Sigmoid colon (tissue), 4 donors: ENCODE results near the gene HCN4.

Source experiments
- EP300 ChIP-seq, 4 donors: sonication (generic); formaldehyde crosslinking; IDR thresholded peaks; one replicate each; pipeline ENCODE4 v1.6.1; 2017; ENCODE audit warnings: antibody characterized with exemption in 4 of 4
- POLR2A ChIP-seq, 2 donors: fragments of 450-650 bp; IDR thresholded peaks; one replicate each; pipeline ENCODE4 v1.6.1; 2016; ENCODE audit warnings: antibody characterized with exemption in 2 of 2, mild to moderate bottlenecking in 2 of 2, moderate library complexity in 2 of 2
- POLR2AphosphoS5 ChIP-seq, 4 donors: sonication (generic); formaldehyde crosslinking; IDR thresholded peaks; one replicate each; pipeline ENCODE4 v1.6.1; 2017; ENCODE audit warnings: antibody characterized with exemption in 4 of 4
- TF ChIP-seq, protein P1 (sequence below), 4 experiments: fragments of 450-650 bp in 3 of 4; fragments of 200-600 bp in 1 of 4; IDR thresholded peaks; one replicate each; pipeline ENCODE4 v1.5.1; 2016 to 2019; ENCODE audit warnings: antibody characterized with exemption in 4 of 4, mild to moderate bottlenecking in 3 of 4, moderate library complexity in 2 of 4

DNA sequence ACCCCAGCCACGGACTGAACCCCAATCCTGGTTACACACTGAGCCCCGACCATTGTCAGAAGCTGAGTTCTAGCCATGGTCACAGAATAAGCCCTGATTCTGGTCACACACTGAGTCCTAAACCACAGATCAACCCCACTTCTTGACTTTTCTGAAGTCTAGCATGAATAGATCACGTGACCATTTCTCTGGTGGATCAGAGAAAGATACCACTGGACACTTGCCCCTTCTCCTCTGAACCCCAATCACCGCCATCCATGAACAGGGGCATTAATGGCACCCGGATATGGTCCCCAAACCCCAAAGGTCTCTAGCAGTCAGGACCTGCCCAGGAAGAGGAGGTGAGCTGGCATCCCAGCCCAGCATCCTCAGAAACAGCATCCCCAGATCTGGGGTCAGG lies 9.1 kb downstream of the HCN4 start:
- TF ChIP-seq, protein P1, sequence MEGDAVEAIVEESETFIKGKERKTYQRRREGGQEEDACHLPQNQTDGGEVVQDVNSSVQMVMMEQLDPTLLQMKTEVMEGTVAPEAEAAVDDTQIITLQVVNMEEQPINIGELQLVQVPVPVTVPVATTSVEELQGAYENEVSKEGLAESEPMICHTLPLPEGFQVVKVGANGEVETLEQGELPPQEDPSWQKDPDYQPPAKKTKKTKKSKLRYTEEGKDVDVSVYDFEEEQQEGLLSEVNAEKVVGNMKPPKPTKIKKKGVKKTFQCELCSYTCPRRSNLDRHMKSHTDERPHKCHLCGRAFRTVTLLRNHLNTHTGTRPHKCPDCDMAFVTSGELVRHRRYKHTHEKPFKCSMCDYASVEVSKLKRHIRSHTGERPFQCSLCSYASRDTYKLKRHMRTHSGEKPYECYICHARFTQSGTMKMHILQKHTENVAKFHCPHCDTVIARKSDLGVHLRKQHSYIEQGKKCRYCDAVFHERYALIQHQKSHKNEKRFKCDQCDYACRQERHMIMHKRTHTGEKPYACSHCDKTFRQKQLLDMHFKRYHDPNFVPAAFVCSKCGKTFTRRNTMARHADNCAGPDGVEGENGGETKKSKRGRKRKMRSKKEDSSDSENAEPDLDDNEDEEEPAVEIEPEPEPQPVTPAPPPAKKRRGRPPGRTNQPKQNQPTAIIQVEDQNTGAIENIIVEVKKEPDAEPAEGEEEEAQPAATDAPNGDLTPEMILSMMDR (IDR thresholded peaks at IDR 0.05) = no peak
- no peak for TF ChIP-seq EP300 (IDR thresholded peaks at IDR 0.05)
- TF ChIP-seq POLR2A (IDR thresholded peaks at IDR 0.05) = no peak
- no peak for TF ChIP-seq POLR2AphosphoS5 (IDR thresholded peaks at IDR 0.05)
